Upper lobe of left lung (tissue), 6 donors: Measurements from ENCODE around the gene OR8D4. TPM values are rescaled to one million over a fixed set of nuclear protein-coding genes. Genes with fewer than 3 reads are reported as not detected.

Experiments
- ATAC-seq, 2 donors: fragments of 200-7000 bp; cut with Tn5 transposase; one replicate each; pipeline ENCODE4 v1.9.1; 2022; ENCODE audit warnings: mild to moderate bottlenecking in 2 of 2, moderate library complexity in 2 of 2; ENCODE audit not compliant: low FRiP score in 2 of 2
- DNase-seq, 2 donors: peaks; one replicate each; pipeline ENCODE4 v3.0.0-alpha.2; 2019 to 2020
- H3K27ac ChIP-seq, 4 donors: fragments of 200-600 bp; sonication (generic); one replicate each; pipeline ENCODE4 v1.5.1; 2016 to 2019
- H3K27me3 ChIP-seq, 4 donors: fragments of 200-600 bp; sonication (generic); one replicate each; pipeline ENCODE4 v1.5.1; 2017 to 2019
- H3K36me3 ChIP-seq, 4 donors: fragments of 200-600 bp; sonication (generic); one replicate each; pipeline ENCODE4 v1.5.1; 2016 to 2019
- H3K4me1 ChIP-seq, 4 donors: fragments of 200-600 bp; sonication (generic); one replicate each; pipeline ENCODE4 v1.5.1; 2018 to 2019
- H3K4me3 ChIP-seq, 4 donors: fragments of 200-600 bp; sonication (generic); one replicate each; pipeline ENCODE4 v1.5.1; 2017 to 2019; ENCODE audit warnings: mild to moderate bottlenecking in 2 of 4, moderate library complexity in 1 of 4
- H3K9me3 ChIP-seq, 4 donors: fragments of 200-600 bp; sonication (generic); one replicate each; pipeline ENCODE4 v1.5.1; 2018 to 2019
- CTCF ChIP-seq, 6 experiments: fragments of 450-650 bp in 4 of 6; fragments of 200-600 bp in 2 of 6; sonication (generic) in 2 of 6; IDR thresholded peaks; one replicate each; pipeline ENCODE4 v1.5.1; 2016 to 2019; ENCODE audit warnings: antibody characterized with exemption in 6 of 6
- EP300 ChIP-seq, 4 donors: sonication (generic); formaldehyde crosslinking; IDR thresholded peaks; one replicate each; pipeline ENCODE4 v1.5.1; 2017; ENCODE audit warnings: antibody characterized with exemption in 4 of 4, control low read depth in 2 of 4
- POLR2A ChIP-seq, 4 donors: fragments of 450-650 bp; IDR thresholded peaks; one replicate each; pipeline ENCODE4 v1.5.1; 2016 to 2017; ENCODE audit warnings: antibody characterized with exemption in 4 of 4, mild to moderate bottlenecking in 2 of 4
- POLR2AphosphoS5 ChIP-seq, 2 donors: sonication (generic); formaldehyde crosslinking; IDR thresholded peaks; one replicate each; pipeline ENCODE4 v1.5.1; 2017; ENCODE audit warnings: antibody characterized with exemption in 2 of 2
- WGBS, 2 donors: methylation state at CpG; one replicate each; pipeline ENCODE4 v1.1.5; 2017 to 2018; 5-methylcytosine and 5-hydroxymethylcytosine counted together
- total RNA-seq, 6 donors: library from RNA; depleted of rRNA in 4 of 6; stranded (reverse); fragments of >200 nt in 4 of 6; gene quantifications; one replicate each; pipeline versions ENCODE4 v1.1.0 to v1.2.1, GENCODE V29; 2016 to 2021
- donor health status: DM: no; HTN: no; CAD: no; lungs with moderate emphysema.
- donor health status: DM: no; HTN: yes; CAD: no; lungs with severe emphysema.

Gene OR8D4
- total RNA-seq, 6 donors from 2014 or later, result not detected

GRCh38 chr11:123942413-123942812 is 40.4 kb downstream of the OR8D4 start:
- TF ChIP-seq CTCF (IDR thresholded peaks at IDR 0.05), result no peak
- TF ChIP-seq POLR2A (IDR thresholded peaks at IDR 0.05), result no peak
- TF ChIP-seq EP300 (IDR thresholded peaks at IDR 0.05), result no peak
- TF ChIP-seq POLR2AphosphoS5 (IDR thresholded peaks at IDR 0.05), result no peak
- Histone ChIP-seq H3K27me3 (no peaks in the 10 kb centered on the region), H3K36me3 (no peaks in the 10 kb centered on the region), H3K4me1 (no peaks in the 10 kb centered on the region), H3K9me3 (no peaks in the 10 kb centered on the region), H3K4me3 (no peak overlapping the region), H3K27ac (no peak overlapping the region)
- DNase-seq (no peak), ATAC-seq (no peak)
- WGBS, 2 donors, result 84 to 95% methylated on average over 4 of the region's 4 CpGs

DNA sequence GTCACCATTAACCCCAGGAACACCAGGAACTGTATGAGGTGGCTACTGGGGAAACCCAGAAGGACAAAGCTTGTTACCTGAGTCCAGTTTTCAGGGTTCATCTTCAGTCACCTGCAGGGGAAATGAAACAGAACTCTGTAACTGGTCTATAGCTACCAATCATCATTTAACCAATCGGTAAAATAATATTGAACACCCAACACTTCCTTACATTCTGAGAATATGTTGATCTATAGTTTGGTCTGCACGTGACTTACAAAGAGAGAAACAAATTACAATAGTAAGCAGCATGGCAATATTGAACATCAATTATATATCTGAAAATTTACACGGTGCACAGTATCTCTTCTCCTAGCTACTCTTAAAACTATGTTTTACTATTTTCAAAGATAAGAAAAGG is 41.8 kb downstream of the OR8D4 start, which contains the start of gene OR6T1:
Gene OR6T1 (minus strand): TSS at position 101 of the 400 bp plus-strand sequence. CDS start 0 bp downstream, at position 101.
- no peak for TF ChIP-seq EP300 (IDR thresholded peaks at IDR 0.05)
- no peak for TF ChIP-seq POLR2A (IDR thresholded peaks at IDR 0.05)
- TF ChIP-seq POLR2AphosphoS5 (IDR thresholded peaks at IDR 0.05), result no peak
- no peak for TF ChIP-seq CTCF (IDR thresholded peaks at IDR 0.05)
- DNase-seq (no peak), ATAC-seq (no peak)
- Histone ChIP-seq H3K4me3 (no peak within 1 kb of the TSS), H3K27ac (no peak within 1 kb of the TSS), H3K9me3 (no peaks in the 10 kb centered on the region), H3K27me3 (no peaks in the 10 kb centered on the region), H3K4me1 (no peaks in the 10 kb centered on the region), H3K36me3 (no peaks in the 10 kb centered on the region)
- WGBS, 2 donors, result 78 to 82% methylated on average over 3 of the region's 3 CpGs

GRCh38 chr11:123945132-123945531 is 43.2 kb downstream of the OR8D4 start:
- H3K4me1 ChIP-seq, result no peaks in the 10 kb centered on the region
- H3K27me3 ChIP-seq, result no peaks in the 10 kb centered on the region
- no peak overlapping the region for H3K27ac ChIP-seq
- H3K36me3 ChIP-seq, result no peaks in the 10 kb centered on the region
- H3K9me3 ChIP-seq, result no peaks in the 10 kb centered on the region
- WGBS, 2 donors, result 30 to 52% methylated on average over 1 of the region's 1 CpG
- ATAC-seq (no peak), DNase-seq (no peak)
- no peak overlapping the region for H3K4me3 ChIP-seq
- TF ChIP-seq CTCF (IDR thresholded peaks at IDR 0.05), result no peak
- TF ChIP-seq POLR2A (IDR thresholded peaks at IDR 0.05), result no peak
- no peak for TF ChIP-seq POLR2AphosphoS5 (IDR thresholded peaks at IDR 0.05)
- no peak for TF ChIP-seq EP300 (IDR thresholded peaks at IDR 0.05)

- no peaks in the 10 kb centered on the region for H3K4me1 ChIP-seq
- H3K27ac ChIP-seq, result no peak overlapping the region
- DNase-seq (no peak), ATAC-seq (no peak)
- no peaks in the 10 kb centered on the region for H3K27me3 ChIP-seq
- peaks cover 0 to 3% (median 0%) of the 10 kb centered on the region in 4 donors for H3K9me3 ChIP-seq
- no peaks in the 10 kb centered on the region for H3K36me3 ChIP-seq
- TF ChIP-seq EP300 (IDR thresholded peaks at IDR 0.05) (no peak), POLR2AphosphoS5 (IDR thresholded peaks at IDR 0.05) (no peak), CTCF (IDR thresholded peaks at IDR 0.05) (no peak), POLR2A (IDR thresholded peaks at IDR 0.05) (no peak)
- H3K4me3 ChIP-seq, result no peak overlapping the region
Observed at GRCh38 chr11:123956752-123957151, 54.8 kb downstream of the OR8D4 start.

Other genes starting within 250 kb of the OR8D4 start
- gene SCN3B, start 247.5 kb upstream of the OR8D4 start, total RNA-seq, result 1 to 10 TPM in 3 of 6 donors, under 1 TPM in 1, not detected in 2; 0.46 to 2.7 (median 1.4) TPM
- 10 to 100 TPM in 2 of 6 donors, 1 to 10 TPM in 3, under 1 TPM in 1; 1.00 to 11.4 (median 8.8) TPM for gene ZNF202, start 160.5 kb upstream of the OR8D4 start, total RNA-seq
- not detected for gene OR6X1, start 147.6 kb upstream of the OR8D4 start, total RNA-seq
- not detected for gene OR6M1, start 95.8 kb upstream of the OR8D4 start, total RNA-seq
- gene TMEM225, start 16.5 kb upstream of the OR8D4 start, total RNA-seq, result not detected
- not detected for gene OR4D5, start 37.5 kb downstream of the OR8D4 start, total RNA-seq
- not detected for gene OR6T1, start 41.7 kb downstream of the OR8D4 start, total RNA-seq
- gene OR10S1, start 75.6 kb downstream of the OR8D4 start, total RNA-seq, result not detected
- not detected for gene OR10G6, start 93.0 kb downstream of the OR8D4 start, total RNA-seq
- not detected for gene OR10G4, start 110.8 kb downstream of the OR8D4 start, total RNA-seq
- not detected for gene OR10G9, start 120.8 kb downstream of the OR8D4 start, total RNA-seq
- not detected for gene OR10G8, start 124.6 kb downstream of the OR8D4 start, total RNA-seq
- gene OR10G7, start 139.2 kb downstream of the OR8D4 start, total RNA-seq, result not detected
- gene VWA5A, start 213.3 kb downstream of the OR8D4 start, total RNA-seq, result 10 to 100 TPM; 16.4 to 39.0 (median 32.9) TPM